ENCODE results near the gene FRMD4A.
"Not testable (repeated sequence)": the region's sequence is repeated elsewhere in the genome, so short reads cannot be mapped to it uniquely, and the experiment has no call there.

FRMD4A gene

DNA sequence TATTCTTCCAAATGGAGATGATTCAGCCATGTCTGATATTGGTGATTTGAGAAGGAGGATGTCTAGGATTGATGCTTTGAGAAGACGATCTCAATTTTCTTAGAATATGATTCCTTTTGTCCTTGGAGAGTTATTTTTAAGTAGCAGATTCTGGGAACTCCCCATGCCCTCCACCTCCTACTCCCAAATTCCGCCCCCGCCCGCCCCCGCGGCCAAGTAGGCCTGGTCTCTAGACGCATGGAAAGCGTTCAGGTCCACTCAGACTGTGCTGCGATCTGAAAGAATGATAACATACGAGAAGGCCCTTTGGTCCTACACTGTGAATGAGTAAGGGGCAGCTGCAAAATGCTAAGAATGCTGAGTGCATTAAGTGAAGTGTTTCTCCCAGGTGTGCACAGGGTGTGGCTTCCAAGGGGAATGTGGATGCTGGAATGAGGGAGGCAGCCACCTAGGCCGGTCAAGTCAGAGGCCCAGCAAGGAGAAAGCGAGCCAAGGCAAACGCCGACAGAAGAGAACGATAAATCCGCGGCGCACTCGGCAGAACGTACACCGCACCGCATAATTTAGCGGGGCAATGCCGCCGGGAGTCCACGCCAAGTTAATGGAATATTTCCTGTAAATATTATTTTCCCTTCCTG is 601.7 kb downstream of the FRMD4A start:
- no peak for DNase-seq

DNA sequence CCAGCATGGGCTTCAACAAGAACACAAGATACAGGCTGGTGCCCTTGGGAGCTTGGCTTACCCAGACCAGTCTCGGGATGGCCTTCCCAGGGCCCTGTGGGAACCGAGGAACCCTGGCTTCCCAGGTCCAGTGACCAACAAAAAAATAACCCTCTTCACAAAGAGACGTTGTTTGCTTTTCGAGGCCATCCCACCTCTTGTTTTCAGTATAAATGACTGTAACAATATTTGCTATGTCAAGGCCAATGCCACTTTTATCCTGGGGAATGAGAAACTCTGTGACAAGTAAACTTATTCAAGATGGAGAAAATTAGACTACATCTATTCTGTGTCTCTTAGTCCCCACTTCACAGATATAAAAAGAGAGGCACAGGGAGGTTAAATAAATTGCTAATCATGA is 605.1 kb downstream of the FRMD4A start:
- no peak for DNase-seq

DNA sequence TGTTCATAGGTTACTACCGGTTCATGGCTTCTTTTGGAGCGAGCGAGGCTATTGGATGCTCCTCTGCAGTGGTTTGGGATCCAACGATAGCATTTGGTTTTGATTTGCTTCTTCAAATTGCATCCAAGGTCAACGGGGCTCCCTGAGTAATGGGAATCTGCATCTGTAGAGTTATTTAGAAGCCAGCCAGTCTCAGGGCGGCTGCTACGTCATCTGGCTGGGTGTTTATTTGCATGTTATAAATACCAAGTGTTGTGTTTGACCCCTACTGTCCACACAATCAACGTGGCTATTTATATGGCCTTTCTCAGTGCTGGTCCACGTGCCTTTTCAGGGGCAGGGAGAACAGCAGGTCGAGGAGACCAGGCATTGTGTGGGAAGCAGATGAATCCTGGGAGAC is 606.2 kb downstream of the FRMD4A start:
- no peak for DNase-seq

DNA sequence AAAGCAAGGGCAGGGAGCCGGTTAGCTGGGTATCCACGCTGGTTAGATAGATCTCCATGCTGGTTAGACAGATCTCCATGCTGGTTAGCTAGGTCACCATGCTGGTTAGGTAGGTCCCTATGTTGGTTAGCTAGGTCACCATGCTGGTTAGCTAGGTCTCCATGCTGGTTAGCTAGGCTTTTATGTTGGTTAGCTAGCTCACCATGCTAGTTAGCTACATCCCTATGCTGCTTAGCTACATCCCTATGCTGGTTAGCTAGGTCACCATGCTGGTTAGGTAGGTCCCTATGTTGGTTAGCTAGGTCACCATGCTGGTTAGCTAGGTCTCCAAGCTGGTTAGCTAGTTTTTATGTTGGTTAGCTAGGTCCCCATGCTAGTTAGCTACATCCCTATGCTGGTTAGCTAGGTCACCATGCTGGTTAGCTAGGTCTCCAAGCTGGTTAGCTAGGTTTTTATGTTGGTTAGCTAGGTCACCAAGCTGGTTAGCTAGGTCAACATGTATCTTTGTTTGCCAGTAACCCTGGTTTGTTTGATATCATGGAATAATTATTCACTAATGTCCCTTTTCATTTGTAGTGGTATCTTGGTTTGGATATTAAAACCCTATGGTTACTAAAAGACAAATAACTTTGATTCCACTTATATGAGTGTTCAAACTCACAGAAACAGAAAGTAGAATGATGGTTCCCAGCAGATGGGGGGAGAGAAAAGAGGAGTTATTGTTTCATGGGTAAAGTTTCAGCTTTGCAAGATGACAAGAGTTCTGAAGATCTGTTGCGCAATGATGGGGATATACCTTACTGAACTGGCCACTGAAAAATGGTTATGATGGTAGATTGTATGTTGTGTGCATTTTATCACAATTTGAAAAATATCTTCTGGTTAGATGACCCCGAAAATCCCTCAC is 607.7 kb downstream of the FRMD4A start:
- no peak for DNase-seq

DNA sequence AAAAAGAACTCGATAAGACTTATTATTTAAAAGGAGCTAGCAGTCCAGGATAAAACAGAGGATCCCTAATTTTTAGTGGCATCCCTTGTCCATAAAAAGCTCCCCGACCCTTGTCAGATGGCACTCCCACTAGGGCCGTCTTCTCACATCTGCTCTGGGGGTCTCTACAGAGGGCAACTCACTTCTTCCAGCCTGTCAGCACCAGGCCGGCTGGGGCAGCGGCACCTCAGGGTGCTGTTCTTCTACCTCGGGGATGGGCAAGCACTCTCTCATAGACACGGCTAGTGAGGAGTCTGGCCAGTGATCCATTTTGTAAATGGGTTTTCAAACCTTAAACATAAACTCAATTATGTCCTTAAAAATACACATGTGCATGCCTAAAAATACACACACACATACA is 609.2 kb downstream of the FRMD4A start:
- no peak for DNase-seq

DNA sequence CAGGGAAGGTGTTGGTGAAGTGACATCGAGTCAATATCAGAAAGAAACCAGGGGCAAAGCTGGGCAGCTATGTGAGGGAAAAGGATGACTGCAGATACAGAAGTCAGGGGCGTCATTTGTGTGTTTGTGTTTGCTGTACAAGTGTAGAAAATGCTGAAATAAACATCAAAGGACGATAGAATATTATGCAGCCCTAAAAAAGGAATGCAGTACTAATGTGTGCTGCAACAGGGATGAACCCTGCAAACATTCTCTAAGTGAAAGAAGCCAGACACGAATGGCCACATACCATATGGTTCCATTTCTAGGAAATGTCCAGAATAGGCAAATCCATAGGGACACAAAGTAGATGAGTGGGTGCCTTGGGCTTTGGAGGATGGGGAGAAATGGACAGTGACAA is 610.0 kb downstream of the FRMD4A start:
- DNase-seq, result no peak

DNA sequence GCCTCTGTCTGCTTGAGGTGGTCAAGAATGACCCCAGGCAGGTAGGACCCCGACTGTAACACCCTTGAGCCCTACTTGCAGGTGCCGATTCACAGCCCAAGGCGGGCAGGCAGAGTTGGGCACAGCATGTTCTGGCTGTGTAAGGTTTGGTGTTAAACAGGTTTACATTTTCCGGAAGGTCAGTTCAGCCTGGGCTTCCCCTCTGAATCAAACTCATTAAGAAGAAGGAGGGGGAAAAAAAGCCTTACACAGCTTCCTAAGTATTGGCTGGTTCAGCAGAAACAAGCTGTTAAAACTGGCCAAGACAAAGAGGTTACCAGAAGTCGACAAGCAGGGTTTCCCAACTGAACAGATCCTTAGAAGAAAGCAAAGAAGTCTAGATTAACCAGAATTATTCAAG is 611.3 kb downstream of the FRMD4A start:
- DNase-seq, result no peak

DNA sequence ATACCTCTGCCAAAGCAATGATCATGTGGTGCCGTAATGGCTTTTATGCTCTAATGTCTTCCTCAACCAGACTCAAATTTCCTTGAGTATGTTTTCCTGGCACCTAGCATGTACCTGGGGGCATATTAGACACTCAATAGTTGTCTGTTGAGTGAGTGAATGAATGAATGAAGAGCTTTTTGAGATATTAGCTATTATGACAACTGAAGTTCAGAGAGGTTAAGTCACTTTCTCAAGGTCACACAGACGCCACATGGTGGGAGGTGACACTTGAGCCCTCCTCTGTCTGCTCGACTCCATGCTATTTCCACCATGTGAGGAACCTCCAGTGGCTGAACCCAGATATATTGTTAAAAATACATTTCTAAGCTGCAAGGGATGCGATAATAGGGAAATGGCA is 611.9 kb downstream of the FRMD4A start:
- DNase-seq, result no peak

DNA sequence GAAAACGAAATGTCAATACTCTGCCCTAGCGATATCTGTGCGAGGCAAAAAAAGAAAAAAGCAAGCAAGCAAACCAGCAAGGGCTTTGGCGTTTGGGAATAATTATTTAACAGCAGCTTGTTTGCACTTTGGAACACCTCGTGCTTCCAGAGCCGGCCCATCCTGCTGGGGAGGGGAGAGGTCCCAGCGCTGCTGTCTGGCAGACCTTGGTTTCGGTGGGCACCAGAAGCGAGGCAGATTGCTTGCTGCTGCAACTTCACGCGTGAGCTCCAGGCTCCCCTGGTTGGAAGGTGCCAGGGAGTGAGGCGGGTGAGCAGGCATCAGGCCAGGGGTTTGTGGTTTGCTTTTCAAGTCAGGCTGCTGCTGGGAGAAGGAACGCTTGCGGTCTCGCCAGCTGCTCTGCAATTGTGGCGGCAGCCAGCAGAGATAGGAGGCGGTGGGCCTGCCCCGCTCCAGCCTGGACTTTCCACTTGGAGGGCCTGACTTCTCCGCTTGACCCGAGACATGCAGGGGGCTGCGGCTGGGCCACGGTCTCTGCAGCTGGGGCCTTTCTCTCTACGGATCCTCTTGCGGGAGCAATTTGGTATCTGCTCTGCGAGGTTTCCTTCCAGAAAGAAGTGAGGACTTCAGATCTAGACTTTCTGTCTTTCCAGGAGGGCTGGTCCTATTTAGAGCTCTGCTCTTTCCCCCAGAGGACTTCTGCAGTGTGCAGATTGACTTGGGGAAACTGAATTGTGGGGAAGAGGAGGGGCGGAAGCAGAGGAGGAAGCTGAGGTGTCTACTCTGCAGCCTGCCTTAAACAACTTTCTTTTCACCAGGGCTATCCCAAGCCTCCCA is 612.6 kb downstream of the FRMD4A start:
- DNase-seq, result peak; percentile 44

DNA sequence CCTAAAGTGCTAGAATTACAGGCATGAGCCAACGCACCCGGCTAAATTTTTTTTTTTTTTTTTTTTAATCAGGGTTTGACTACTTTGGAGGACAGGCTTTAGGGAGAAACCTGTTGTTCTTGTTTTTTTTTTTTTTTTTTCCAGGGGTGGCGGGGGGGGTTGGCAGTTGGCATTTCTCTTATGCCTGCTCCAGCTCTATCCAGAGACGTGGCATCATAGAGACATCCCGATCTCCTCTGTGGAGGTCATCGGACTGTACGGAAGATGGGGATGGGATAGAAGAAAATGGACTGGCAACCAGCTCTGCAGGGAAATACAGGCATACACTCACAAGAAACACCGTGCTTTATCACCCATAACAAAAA is 613.2 kb downstream of the FRMD4A start:
- DNase-seq, result no peak

DNA sequence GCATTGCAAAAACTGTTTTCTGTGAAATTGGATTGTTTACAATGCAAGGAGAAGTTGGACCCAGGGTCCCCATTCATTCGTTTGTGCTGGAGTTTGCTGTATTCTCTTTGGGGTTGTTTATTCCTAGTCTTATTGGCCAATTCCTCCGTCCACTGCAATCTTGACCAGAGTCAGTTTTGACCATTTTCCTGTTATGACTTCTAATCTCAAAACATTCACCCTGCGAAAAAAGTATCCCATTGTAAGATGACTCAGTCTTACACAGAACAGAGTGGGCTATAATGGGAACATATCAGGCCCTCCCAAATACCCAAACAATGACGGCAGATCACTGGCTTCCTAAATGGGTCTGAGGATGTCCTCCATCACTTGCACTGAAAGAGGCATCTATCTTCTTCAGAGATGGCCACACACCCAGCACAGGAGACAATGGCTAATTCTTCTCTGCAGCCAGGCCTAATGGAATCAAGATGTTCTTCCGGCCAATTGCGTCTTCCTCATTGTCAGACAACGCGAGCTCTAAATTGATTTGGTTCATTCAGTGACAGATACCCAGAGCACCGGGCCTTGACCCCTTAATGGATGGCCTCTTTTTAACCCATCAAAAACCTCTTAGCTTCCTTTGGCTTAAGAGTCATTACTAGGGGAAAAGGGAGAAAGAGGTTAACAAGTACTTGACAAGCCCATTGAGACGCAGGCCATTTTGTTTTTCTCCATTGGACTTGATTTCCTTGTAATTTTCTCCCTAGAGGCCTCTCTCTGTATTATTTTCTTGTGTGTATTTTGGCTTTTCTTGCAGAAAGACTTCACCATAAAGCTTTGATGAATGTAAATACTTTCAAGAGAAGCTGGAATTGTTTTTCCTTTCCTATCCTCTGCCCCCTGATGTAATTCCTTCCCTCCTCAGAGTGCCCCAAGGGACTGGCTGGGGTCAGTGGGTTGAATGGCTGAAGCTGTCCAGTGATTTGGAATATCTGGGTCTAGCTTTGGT is 614.3 kb downstream of the FRMD4A start:
- no peak for DNase-seq

DNA sequence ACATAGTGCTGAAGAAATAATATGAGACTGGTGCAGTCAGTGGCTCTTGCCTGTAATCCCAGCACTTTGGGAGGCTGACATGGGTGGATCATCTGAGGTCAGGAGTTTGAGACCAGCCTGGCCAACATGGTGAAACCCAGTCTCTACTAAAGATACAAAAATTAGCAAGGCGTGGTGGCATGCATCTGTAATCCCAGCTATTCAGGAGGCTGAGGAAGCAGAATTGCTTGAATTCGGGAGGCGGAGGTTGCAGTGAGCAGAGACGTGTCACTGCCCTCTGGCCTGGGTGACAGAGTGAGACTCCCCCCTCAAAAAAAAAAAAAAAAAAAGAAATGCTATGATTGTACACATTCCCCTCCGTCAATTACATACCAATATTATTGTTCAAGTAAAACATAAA is 615.1 kb downstream of the FRMD4A start:
- DNase-seq, result not testable (repeated sequence)

DNA sequence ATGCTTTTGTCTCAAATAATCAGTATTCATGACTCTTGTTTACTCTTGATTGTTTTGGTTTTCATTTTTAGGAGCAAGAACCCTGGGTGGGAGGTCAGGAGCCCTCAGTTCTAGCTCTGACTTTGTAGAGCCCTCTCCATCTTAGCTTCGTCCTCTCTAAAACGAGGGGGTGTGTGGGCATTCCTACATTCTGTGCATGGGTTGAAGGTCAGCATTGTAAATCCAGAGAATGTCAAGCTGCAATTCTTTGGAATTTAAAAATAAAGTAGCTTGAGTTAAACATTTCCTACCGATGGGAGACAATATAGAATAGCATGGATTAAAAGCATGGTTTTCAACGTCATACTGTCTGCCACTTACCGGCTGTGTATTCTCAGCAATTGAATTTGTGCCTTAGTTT is 615.6 kb downstream of the FRMD4A start:
- no peak for DNase-seq

DNA sequence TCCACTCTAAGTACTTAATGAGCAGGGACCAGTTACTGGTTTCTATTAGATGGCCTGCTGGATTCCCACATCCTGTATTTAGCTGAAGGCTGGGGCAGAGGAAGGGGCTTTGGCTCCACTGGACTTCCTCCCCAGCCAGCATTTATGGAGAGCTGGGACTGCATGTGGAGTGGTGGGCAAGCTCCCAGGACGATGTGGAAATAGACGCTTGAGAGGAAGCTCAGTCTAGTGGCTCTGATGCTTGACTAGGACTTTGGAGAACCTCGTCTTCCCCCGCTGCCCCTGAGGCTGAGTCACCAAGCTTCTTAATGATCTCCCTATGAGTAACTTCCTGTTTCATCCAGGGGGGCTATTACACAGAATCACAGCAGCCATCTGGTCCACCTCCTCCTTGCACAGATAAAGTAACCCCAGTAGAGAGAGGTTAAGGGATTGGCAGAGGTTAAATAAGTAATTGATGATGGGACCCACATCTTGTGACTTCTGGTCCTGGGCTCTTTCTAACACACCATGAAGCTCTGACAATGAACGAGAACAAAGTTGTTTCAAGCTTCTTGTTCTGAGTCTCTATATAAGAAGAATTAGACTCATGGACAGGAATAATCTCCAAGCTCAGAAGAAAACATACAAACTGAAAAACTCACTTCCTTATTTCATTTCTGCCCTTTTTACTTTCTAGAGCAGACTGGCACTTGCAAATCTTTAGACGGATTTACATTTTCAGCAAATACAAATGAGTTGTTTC is 617.7 kb downstream of the FRMD4A start:
- no peak for DNase-seq

DNA sequence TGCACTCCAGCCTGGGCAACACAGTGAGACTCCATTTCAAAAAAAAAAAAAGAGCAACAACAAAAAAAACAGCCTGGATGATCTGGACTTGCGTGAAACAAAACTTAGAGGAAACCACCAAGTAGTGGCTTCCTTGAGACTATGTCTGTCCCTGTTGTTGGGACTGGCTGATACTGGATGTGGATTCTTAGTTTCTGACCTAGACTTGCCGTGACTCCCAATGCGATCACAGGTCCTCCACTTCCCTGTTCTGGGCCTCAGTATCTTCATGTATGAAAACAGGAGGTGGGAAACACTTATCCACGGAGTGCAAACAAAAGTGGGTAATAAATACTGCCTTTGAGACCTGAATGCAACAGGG is 618.3 kb downstream of the FRMD4A start:
- no peak for DNase-seq

DNA sequence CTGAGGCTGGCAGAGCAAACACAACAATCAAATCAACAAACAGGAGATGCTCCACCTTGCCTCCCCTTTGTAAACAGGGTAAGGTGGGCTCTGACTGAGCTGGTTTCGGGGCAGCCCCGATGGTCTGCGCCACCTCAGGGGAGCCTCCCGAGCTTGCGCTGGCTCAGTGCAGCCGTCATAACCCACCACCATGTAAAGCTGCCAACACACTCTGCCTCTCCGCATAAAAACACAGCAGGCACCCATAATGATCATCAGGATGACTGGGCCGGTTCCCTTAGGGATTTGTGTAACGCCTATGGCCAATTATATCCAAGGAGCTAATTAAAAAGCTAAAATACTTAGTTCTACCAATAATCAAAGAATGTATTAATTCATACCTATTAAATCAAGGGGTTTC is 619.4 kb downstream of the FRMD4A start:
- no peak for DNase-seq

DNA sequence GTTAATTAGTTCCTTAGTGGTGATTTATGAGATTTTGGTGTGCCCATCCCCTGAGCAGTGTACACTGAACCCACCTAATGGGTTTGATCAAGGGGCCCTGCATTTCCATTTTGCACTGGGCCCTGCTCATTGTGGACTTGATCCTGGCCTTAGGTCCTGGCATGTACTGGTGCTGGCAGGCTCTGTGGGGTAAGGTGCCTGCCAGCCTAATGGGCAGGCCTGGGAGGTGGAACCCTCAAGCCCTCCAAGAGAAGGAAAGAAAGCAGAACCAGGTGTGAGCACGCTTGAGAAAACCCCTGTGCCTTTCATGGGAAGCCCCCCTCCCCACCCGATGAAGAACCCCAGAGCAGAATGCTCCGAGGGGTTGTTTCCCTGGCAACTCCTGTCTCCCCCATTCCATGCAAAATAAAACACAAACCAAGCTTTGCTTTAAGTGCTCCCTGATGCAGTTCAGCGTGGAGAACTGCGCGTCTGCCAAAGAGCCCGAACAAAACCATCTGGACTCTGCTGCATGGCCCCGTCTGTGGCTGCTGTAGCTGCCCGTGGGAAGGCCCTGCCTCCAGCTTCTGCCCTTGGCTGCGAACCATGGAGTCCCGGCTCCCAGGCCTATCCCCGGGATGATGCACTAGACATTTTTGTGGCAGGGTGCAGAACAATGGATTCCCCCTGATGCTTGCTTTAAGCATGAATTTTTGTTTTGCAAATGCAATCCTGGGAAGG is 620.6 kb downstream of the FRMD4A start:
- no peak for DNase-seq

DNA sequence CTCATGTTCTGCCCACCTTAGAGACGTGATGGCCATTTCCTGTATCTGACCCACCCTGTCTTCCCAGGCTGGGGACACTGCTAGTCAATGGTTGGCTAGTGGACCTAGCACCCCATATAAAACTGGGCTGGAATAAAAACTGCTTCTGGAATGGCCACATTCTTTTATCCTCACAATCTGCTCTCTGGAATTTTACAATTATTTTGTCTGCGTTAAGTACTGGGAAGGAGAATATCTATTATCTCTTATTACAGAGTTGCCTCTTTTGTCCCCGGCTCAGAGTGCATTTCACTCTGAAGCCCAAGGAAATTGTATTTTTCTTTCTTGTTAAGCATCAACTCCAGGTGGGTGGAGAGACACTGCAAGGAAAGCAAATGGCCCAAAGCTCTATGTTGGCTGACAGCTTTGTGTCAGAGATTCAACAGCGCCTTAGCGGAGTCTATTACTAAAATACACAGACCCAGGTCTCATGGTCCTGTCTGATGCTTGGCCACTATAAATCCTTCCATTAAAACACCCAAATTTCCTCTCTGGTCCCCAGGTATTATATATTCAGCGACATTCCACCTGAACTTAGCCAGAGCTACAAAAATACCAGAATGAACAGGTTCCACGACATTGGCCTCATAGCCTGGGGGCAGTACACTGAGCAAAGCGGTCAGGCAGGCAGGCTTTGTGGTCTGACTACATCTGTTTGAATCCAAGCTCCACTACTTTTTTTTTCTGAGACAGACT is 622.3 kb downstream of the FRMD4A start:
- no peak for DNase-seq

DNA sequence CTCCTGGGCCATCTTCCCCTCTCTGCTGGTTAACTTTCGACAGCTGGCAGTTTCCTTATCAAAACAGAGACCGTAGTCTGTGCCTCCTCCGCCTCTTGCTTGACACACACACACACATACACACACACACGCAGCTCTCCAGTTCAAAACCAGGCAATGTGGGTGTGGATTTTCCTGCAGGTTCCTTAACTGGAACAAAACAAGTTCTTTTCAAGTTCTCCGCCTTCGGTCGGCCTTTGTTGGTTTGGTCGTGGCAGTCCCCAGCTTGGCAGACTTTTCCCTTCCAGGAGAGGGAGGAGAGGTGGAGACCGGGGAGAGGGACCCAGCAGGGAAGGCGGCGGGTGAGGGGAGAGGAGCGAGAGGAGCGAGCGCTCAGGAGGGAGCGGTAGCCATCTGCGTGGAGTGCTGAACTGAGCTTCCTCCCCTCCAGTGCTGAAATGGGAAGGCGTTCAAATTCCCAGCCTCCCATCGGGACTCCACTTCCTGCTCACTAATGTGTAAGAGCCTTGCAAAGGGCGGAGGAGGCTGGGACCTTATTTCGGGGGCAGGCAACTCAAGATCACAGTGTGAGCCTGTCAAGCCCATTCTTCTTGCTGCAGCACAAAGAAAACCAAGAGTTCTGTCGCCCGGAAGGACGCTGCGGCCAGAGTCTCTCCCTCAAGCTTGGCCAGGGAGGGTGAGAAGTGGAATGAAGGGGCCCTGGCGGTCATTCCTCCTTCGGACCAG is 623.4 kb downstream of the FRMD4A start:
- DNase-seq, result no peak

DNA sequence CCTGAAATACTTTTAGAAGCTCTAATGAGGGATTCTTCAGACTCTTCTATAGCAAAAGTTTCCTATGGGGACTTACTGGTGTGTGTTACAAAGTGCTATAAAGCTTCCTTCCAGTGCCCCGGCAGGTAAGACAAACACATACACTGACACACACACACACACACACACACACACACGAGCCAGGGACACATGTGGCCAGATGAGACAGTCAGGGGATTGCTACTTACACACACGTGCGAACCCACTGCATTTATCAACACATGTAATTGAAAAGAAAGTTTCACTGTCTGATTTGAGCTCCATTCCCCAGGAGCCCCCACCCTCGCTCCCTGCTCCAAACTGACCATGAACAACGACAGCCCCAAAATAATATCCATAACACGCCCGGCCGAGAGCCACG is 624.1 kb downstream of the FRMD4A start:
- no peak for DNase-seq

Measured in NCI-H1092 (cell line).